ENCODE data around the gene NINJ2. TPM values are rescaled to one million over a fixed set of nuclear protein-coding genes. Genes with fewer than 3 reads are reported as not detected.

Gene NINJ2
- polyA plus RNA-seq, 1 donor from 2014 or later, result not detected

DNA sequence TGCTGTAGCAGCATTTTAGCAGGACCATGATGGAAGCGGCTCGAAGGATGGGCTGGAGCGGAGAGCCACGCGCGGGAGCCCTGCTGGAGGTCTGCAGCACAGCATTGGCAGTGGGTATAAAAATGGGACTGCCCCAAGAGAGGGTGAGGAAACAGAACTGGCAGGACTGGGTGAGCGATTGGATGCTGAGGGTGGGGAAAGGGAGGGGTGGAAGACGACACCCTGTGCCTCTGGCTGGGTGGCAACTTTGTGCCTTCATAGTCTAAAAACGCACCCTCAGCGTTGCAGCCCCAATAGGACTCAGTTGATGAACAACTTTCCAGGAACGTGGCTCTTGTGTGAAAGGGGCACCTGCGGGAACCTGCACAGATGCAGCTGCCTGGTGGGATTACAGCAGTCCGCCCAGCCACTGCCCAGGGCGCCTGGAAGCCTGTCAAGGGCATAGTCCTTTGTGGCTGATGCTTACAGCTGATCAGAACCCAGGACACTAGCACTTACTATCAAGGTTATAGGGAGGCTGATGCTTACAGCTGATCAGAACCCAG is 73.0 kb downstream of the NINJ2 start:
- no peak overlapping the region for H3K27ac ChIP-seq (ENCODE audit: low read length)
- TF ChIP-seq SMC3 (conservative IDR thresholded peaks at IDR 0.05; ENCODE audit: poor library complexity) (no peak), POLR2AphosphoS5 (IDR thresholded peaks at IDR 0.05) (no peak)
- TF ChIP-seq, protein P1, sequence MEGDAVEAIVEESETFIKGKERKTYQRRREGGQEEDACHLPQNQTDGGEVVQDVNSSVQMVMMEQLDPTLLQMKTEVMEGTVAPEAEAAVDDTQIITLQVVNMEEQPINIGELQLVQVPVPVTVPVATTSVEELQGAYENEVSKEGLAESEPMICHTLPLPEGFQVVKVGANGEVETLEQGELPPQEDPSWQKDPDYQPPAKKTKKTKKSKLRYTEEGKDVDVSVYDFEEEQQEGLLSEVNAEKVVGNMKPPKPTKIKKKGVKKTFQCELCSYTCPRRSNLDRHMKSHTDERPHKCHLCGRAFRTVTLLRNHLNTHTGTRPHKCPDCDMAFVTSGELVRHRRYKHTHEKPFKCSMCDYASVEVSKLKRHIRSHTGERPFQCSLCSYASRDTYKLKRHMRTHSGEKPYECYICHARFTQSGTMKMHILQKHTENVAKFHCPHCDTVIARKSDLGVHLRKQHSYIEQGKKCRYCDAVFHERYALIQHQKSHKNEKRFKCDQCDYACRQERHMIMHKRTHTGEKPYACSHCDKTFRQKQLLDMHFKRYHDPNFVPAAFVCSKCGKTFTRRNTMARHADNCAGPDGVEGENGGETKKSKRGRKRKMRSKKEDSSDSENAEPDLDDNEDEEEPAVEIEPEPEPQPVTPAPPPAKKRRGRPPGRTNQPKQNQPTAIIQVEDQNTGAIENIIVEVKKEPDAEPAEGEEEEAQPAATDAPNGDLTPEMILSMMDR (IDR thresholded peaks at IDR 0.05; ENCODE audit: poor library complexity, severe bottlenecking), result no peak
- TF ChIP-seq, protein P2, sequence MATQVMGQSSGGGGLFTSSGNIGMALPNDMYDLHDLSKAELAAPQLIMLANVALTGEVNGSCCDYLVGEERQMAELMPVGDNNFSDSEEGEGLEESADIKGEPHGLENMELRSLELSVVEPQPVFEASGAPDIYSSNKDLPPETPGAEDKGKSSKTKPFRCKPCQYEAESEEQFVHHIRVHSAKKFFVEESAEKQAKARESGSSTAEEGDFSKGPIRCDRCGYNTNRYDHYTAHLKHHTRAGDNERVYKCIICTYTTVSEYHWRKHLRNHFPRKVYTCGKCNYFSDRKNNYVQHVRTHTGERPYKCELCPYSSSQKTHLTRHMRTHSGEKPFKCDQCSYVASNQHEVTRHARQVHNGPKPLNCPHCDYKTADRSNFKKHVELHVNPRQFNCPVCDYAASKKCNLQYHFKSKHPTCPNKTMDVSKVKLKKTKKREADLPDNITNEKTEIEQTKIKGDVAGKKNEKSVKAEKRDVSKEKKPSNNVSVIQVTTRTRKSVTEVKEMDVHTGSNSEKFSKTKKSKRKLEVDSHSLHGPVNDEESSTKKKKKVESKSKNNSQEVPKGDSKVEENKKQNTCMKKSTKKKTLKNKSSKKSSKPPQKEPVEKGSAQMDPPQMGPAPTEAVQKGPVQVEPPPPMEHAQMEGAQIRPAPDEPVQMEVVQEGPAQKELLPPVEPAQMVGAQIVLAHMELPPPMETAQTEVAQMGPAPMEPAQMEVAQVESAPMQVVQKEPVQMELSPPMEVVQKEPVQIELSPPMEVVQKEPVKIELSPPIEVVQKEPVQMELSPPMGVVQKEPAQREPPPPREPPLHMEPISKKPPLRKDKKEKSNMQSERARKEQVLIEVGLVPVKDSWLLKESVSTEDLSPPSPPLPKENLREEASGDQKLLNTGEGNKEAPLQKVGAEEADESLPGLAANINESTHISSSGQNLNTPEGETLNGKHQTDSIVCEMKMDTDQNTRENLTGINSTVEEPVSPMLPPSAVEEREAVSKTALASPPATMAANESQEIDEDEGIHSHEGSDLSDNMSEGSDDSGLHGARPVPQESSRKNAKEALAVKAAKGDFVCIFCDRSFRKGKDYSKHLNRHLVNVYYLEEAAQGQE (IDR thresholded peaks at IDR 0.05; ENCODE audit: borderline replicate concordance), result no peak
- H3K9ac ChIP-seq (ENCODE audit: low read length), result no peak overlapping the region
- no peaks in the 10 kb centered on the region for H3K9me3 ChIP-seq (ENCODE audit: low read length)
- H3K27me3 ChIP-seq (ENCODE audit: insufficient read depth, low read depth, low read length), result no peaks in the 10 kb centered on the region
- no peaks in the 10 kb centered on the region for H3F3A ChIP-seq (ENCODE audit: insufficient read depth, low read length, poor library complexity, severe bottlenecking)
- H3K4me3 ChIP-seq (ENCODE audit: low read length), result no peak overlapping the region
- H3K36me3 ChIP-seq (ENCODE audit: insufficient read depth, low read length), result no peaks in the 10 kb centered on the region
- H2AFZ ChIP-seq (ENCODE audit: low read depth, low read length), result no peak overlapping the region
- no peaks in the 10 kb centered on the region for H3K9me2 ChIP-seq (ENCODE audit: insufficient read depth, low read length)
- H3K79me2 ChIP-seq (replicated peaks; ENCODE audit: insufficient read depth, low read length), result no peaks in the 10 kb centered on the region
- H3K4me2 ChIP-seq (ENCODE audit: low read length), result no peak overlapping the region
- H4K20me1 ChIP-seq (ENCODE audit: insufficient read depth), result no peaks in the 10 kb centered on the region

DNA sequence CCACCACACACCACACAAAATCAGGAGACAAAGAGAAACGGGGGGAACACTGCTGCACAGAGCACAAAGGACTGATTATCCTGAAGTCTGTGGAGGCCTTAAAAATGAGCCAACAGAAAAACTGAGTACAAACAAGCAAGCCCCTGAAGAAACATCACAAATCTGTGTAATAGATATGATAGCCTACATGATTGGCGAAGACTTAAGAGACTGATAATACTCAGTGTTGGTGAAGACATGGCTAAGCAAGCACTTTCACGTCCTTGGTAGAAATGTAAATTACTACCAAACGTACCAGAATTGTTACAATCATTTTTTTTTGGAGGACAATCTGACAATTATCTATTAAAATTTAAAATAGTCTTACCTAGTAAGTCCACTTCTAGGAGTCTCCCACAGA is 74.6 kb downstream of the NINJ2 start:
- no peak overlapping the region for H3K4me2 ChIP-seq (ENCODE audit: low read length)
- no peaks in the 10 kb centered on the region for H3K9me3 ChIP-seq (ENCODE audit: low read length)
- no peaks in the 10 kb centered on the region for H4K20me1 ChIP-seq (ENCODE audit: insufficient read depth)
- no peaks in the 10 kb centered on the region for H3F3A ChIP-seq (ENCODE audit: insufficient read depth, low read length, poor library complexity, severe bottlenecking)
- no peaks in the 10 kb centered on the region for H3K79me2 ChIP-seq (replicated peaks; ENCODE audit: insufficient read depth, low read length)
- H3K9ac ChIP-seq (ENCODE audit: low read length), result no peak overlapping the region
- H3K9me2 ChIP-seq (ENCODE audit: insufficient read depth, low read length), result no peaks in the 10 kb centered on the region
- no peaks in the 10 kb centered on the region for H3K27me3 ChIP-seq (ENCODE audit: insufficient read depth, low read depth, low read length)
- H2AFZ ChIP-seq (ENCODE audit: low read depth, low read length), result no peak overlapping the region
- no peak overlapping the region for H3K4me3 ChIP-seq (ENCODE audit: low read length)
- TF ChIP-seq SMC3 (conservative IDR thresholded peaks at IDR 0.05; ENCODE audit: poor library complexity) (no peak), EZH2 (IDR thresholded peaks at IDR 0.05; ENCODE audit: borderline replicate concordance, insufficient read depth, low read length, poor library complexity, severe bottlenecking) (no peak), MXI1 (conservative IDR thresholded peaks at IDR 0.05; ENCODE audit: poor library complexity, severe bottlenecking) (no peak), TAF1 (IDR thresholded peaks at IDR 0.05; ENCODE audit: low read depth) (no peak)
- TF ChIP-seq, protein P1 (IDR thresholded peaks at IDR 0.05; ENCODE audit: poor library complexity, severe bottlenecking), result no peak
- TF ChIP-seq, protein P2 (IDR thresholded peaks at IDR 0.05; ENCODE audit: borderline replicate concordance), result no peak
- H3K27ac ChIP-seq (ENCODE audit: low read length), result no peak overlapping the region
- H3K36me3 ChIP-seq (ENCODE audit: insufficient read depth, low read length), result no peaks in the 10 kb centered on the region
